Fibroblast of the conjunctiva (primary cell): Measurements from ENCODE around the gene SRSF8.

Experiments used
- DNase-seq: peaks from one replicate; pipeline ENCODE4 v3.0.0-alpha.2; 2010; ENCODE audit warnings: low read depth

The SRSF8 gene

DNA sequence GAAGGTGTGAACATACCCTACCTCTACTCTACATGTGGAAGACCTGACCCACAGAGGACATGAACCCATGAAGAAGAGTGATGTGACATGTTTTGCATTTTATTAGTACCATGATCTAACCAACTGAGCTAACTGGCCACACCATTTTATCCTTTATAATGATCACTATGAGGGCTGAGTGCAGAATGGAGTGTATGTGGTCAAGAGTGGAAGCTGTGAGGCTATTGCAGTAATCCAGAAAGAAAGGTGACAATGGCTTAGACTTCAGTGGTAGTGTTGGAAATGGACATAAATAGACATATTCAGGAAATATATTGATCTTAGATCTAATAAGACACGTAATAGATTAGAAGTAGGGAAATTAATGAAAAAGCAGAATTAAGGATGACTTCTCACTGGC, 3.8 kb downstream of the SRSF8 start:
- DNase-seq = no peak

DNA sequence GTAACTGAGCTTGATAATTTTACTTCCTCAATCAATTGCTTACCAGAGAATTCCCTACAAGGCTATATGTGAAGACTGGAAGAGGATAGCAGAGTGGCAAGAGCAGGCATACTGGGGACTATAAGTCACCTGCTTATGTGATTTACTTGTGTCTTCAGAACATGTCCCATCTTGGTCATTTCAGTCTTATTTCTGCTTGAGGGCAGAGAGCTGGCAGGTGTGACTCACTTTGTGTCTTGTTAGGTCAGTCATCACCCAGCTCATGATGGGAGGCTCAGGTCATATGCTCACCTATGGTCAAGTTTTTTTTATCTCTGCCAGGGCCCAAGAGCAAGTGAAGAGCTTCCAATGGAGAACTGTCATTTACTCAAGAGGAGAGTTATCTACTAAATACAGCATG, 6.2 kb downstream of the SRSF8 start:
- no peak for DNase-seq

DNA sequence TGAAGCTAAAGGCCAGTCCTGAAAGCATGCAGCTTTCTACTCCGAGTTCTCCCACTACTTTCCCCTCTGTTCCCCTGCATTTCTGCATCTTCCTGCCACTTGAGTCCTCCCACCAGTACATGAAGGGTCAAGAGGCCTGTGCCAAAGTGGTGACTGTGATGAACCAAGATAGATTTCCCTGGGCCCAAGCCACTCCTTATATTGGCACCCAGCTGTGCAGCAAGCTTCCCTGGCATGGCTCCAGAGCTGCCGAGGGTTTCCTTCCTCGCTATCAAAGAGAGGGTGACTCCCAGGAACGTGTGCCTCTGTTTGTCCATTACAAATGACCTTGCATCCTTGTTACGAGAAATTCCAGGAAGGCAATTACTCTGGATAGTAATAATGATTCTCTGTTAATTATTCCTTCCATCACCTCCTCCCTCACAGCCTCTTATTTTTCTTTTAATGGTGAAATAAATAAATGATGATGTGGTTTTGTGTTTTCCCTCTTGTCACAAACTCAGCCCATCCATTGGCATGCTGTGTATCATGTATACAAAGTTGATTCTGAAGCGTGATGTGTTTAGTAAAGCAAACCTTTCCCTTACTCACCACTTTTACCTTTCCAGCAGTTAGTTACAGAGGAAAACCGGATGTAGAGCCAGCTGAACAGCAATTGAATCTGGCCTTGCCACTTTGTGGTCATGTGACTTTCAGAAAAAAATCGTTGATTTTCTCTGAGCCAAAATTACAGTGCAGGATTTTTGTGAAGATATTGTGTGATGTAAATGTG, 8.3 kb downstream of the SRSF8 start:
- DNase-seq = no peak

DNA sequence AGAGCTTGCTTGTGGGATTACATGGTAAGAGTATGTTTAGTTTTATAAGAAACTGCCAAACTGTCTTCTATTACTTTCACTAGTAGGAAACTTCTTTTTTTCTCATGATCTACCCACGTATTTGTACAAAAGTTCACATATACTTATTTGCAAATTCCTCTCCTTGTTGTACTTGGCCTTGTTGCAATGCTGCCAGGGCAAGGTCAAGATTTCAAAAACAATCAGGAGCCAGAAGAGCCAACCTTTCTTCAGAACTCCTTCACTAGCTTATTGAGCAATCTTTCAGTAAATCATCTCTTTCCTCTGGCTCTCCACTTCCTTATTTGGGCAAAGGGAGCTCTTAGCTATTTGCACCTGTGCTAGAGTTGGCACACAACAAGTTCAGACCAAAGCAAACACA, 9.7 kb downstream of the SRSF8 start:
- DNase-seq = peak; percentile 93

DNA sequence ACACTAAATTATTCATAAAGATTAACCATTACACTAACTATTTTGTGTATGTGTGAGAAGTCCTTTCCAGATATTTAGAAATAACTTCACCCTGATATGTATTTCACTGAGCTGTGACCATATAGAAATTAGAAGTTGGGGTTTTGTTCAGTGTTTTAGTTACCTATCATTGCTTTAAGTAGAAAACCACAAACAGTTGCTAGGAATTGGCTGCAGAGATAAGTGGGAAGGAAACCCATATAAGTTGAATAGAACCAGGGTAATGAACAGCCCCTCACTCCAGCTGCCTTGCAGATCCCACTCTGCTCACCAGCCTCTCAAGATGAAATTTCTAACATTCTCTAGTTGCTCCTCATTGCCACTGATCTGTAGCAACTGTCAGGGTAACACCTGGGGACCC, 10.3 kb downstream of the SRSF8 start:
- DNase-seq = no peak

DNA sequence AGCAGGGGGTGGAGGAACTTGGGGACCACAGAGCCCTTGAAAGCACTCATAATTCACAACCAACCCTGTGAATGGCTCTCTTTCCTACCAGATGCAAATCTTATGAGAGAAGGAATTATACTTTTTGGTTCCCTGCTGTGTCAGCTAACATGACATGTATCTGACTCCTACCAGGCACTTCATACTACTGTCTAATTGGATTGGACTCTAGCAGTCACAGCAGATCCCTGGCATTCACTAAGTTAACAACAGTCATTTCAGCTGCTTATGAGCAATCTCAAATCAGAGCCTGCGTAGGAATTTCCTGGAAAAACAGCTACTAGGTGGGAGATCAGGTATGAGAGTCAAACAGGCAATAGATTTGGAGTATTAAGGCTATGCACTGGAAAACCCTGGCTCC, 11.8 kb downstream of the SRSF8 start:
- no peak for DNase-seq

DNA sequence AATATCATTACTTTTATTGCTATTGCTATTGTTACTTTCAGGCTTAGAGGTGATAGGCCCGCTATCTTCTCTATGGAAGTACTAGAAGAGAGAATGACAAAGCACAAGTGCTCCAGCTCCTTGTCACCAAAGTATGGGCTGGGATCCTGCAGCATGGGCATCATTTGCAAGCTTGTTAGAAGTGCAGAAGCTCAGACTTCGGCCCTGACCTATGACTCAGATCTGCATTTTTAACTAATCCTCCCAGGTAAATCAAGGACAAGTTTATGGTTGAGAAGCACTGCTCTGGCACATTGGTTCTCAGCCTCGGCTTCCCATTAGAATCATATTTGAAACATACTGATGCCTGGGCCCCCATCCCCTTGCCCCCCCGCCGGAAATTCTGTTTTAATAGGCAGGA, 14.3 kb downstream of the SRSF8 start:
- DNase-seq = no peak

DNA sequence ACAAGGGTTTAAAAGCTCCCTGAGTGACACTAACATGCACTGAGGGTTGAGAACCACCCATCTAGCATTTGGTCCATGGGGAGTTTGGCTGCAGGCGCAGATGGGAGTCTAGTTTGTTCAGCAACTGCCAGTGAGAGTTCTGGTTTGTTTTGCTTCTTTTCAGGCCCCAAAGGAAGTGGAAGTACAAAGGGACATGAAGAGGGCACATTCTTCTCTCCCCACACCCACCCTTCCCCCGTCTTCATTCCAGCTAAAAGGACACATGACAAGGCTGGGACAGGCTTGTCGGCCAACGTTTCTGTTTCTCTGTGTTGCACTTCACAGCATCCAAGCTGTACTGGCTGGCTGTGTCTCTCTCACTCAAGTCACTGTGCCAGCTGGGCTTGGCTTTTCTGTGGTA, 14.7 kb downstream of the SRSF8 start:
- no peak for DNase-seq

DNA sequence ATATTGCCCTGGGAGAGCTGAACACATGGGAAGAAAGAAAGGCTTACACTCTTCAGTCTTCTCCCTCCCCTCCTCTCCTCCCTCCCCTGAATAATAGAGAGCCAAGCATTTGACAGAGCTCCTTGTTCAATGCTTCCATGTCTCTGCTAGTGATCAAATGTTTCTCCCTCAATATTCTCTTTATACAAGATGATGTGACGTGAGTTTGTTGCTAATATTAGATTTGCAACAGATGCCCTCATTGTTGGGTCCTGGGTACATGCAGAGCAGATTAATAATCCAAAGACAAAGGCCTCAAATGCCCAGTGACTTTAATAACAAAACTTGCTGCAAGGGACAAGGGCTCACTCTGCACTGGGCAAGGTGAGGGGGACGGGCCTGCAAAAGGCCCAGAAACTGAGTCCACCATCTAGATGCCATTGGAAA, 15.9 kb downstream of the SRSF8 start:
- no peak for DNase-seq

DNA sequence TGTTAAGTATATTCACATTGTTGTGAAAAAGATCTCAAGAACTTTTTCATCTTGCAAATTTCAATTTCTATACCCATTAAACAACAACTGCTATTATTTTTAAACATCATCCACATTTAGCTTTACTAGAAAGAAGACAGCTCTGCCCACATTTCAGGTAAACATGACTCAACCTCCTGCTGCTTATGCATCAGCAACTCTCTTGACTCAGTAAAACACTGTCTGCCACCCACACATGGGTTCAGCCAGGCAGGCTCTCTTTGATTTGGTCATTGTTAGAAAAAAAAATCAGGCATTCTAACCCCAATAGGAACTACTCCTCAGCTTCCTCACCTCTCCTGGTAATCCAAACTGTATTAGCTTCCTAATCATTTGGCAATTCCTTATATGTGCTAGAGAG, 17.8 kb downstream of the SRSF8 start:
- no peak for DNase-seq

DNA sequence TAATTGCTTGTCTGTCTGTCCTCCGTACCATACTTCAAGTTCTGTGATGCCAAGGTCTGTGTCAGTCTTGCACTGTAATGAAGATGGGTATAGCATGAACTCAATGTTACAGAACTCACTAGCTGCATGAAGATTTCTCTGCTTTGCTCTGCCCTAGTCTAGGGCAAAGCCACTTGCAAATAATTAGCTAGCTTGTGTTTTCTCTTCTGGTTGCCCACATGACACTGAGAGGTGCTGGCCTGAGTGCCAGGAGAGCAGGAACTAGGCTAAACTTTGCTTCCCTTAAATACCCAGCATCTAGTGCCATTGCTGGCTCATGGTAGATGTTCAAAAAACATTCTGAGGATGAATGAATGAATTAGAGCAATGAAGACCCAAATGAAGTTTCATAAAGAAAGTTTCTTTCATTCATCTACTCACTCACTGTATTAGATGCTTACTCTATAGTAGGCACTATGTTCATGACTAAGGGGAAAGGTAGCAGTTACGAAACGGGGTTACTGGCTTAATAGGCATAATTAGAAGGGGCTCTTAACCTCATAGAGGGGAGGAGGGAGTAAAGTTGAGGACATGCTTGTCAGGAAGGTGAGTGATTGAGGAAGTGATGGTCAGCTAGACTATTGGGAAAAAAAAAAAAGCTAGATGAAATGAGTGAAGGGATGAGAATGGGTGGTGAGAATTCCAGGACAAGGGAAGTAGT, 18.5 kb downstream of the SRSF8 start:
- DNase-seq = no peak

DNA sequence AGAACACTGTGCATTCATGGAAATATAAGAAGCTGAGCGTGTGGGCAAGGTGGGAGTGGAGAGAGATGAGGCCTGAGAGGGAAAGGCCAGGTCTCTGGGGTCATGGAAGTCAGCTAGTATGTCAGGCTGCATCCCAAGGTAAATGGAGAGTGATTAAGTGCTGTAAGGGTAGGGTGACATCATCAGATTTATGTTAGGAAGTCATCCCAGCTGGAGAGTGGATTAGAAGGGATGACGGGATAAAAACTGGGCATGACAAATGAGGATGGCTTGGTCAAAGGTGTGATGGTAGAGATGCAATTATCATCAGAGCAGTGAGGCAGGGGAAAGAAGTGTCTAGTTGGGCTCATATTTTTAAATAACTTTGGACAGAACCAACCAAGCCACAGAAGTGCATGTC, 19.4 kb downstream of the SRSF8 start:
- no peak for DNase-seq

DNA sequence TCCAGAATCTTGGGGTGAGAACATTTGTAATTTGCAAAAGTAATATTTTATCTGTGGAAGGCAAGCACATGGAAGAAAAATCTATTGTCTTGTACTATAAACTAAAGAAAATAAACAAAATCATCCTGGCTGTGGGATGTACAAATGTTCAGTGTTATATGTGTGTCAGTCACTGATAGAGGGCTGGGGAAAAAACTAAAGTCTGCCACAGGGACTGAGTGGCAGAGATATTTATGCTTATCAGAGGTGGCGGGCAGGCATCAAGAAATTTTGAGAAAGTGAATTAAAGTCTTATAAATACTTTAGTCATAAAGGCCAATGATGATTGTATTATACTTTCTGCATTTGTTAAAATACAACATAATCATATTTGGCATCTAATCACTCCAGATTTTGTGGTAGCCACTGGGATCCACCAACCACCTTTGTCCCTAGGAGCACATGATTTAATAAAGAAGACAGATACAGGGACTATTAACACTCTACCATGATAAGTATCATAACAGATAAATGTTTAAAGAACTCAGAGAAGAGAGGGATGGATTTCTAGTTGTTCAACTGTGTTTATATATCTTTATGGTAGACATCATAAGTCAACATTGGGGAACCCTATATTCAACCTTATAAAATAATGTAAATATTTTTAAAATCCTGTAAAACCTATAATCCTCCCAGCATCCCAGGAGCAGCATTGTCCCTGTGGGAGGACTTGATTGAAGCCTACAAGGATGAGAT, 20.3 kb downstream of the SRSF8 start:
- DNase-seq = no peak

DNA sequence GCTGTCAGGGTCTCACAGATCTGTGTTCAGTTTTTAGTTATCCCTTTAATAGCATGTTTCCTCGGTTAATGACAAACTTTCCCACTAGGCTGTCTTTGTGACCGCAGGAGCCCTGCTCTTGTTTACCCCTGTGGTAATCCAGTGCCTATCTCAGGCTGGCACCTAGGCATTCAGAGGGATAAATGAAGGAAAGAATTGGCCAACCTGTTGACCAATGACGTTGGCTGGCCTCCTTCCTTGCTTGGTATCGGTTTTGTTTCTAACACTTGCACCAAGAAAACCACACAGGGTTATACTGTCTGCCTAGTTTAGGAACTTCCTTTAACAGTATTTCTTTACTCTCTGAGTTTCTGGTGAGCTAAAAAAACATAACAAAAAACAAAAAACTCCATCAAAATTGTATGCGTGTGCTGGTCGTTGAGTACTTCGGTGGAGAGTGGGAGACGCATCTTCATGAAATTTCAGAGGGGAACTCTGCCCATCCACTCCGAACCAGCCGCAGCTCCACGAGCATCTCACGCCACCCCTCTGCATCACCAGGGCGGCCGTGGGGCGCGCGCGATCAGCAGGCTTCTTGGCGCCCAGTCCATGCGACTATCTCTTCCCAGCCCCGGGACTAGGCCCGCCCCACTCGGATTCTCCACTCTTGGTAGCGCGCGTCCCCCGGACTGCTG, 22.4 kb downstream of the SRSF8 start:
- no peak for DNase-seq

DNA sequence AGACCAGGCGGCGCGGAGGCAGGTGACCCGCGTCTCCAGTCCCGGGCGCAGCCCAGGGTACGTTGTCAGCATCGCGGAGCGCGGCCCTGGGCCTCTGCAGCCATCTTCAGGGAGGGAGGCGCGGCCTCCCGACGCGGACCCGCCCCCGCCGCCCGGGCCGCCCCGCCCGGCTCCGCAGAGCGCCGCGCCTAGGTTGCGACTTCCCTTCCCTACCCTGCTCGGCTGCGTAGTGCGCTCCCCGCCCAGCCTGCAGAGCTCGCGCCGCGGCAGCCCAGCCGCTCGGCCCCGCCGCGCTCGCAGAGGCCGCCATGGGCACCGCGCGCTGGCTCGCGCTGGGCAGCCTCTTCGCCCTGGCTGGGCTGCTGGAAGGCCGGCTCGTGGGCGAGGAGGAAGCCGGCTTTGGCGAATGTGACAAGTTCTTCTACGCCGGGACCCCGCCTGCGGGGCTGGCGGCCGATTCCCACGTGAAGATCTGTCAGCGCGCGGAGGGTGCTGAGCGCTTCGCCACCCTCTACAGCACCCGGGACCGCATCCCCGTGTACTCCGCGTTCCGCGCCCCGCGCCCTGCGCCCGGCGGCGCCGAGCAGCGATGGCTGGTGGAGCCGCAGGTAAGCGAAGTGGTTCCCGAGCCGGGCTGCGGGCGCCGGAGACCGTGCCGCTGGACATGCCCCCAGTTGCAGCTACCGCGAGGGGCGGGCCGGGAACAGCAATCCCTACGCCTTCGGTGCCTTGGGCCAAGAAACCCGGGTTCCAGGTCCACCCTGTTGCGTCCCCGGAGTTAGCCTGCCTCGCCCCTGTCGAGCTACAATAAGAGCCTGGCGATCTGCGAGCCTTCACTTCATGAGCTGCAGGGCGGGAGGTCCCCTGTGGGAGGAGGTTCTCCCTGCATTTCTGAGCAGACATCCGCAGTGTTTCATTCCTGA, 23.2 kb downstream of the SRSF8 start, which contains the start of gene ENDOD1:
ENDOD1 (plus strand) TSS at position 227 of the 923 bp plus-strand sequence; CDS start at position 309, 82 bp downstream.
- DNase-seq = no peak

DNA sequence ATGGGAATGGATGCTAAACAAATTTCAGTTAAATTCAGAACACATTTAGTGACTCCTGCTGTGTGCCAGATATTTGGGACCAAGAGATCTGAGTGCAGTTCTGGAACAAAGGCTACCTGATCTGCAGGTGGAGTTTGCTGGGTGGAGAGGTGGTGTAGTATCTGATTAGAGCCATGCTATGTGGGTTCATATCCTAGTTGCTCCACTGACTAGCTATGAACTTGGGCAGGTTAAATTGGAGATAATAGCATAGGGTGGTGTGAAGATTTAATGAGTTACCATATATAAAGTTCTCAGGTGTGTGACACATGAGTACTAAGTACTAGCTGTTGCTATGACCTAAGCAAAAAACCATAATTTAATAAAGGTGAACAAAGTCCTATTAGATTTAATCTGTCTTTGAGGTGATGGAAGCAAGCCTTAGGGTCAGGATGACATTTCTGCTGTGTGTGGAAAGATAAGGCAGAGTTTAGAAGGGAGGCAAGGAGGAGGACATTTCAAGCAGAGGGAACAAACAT, 25.0 kb downstream of the SRSF8 start:
- DNase-seq = no peak

DNA sequence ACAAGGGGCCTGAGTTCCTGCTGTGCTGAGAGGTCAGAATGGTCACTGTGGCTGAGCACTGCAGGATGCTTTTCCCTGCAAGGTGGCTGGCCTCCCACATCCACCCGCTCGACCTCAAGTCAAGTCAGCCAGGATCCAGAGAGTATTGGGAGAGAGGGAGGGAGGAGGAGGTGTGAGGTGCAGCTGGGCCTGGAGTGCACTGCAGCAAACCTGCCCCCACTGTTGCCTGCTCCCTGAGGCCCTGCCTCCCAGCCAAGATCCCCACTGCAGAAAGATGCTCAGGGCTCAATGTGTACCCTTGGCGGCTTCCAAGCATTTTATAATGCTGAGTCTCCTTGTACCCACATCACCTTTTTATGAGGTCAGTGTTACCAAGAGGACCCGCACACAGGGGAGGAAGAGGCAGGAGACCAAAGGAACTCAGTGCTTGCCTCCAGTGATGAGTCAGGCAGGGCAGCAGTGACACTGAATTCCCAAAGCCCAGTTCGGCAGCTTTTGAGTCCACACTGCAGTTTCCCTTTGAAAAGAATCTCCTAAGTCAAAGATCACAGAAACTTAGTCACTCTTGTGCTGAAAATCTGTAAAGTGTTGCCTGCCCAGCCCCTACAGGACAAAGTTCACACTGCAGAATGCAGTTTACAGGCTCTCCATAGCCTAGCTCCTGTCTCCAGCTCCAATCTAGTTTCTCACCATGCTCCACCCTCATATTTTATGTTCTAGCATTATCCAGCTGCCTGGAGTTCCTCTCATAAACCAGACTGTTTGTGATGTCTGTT, 26.0 kb downstream of the SRSF8 start:
- peak; percentile 41 for DNase-seq

DNA sequence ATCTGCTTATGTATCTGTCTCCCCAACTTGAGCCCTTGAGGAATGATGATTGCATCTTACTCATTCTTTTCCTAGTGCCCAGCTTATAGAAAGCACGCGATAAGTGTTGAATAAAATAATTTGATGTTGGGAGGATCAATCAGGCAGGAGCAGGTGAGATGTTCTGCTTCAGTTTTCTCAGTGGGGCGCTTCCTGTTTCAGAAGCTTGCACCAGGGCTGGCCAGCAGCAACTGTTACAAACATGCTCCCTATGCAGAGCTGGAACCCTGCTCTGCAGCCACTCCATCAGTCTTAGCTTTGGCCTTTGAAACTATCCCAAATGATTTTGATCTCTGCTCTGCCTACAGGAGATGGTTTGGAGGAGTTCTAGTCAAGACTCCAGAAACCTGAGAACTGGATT, 26.8 kb downstream of the SRSF8 start:
- no peak for DNase-seq

DNA sequence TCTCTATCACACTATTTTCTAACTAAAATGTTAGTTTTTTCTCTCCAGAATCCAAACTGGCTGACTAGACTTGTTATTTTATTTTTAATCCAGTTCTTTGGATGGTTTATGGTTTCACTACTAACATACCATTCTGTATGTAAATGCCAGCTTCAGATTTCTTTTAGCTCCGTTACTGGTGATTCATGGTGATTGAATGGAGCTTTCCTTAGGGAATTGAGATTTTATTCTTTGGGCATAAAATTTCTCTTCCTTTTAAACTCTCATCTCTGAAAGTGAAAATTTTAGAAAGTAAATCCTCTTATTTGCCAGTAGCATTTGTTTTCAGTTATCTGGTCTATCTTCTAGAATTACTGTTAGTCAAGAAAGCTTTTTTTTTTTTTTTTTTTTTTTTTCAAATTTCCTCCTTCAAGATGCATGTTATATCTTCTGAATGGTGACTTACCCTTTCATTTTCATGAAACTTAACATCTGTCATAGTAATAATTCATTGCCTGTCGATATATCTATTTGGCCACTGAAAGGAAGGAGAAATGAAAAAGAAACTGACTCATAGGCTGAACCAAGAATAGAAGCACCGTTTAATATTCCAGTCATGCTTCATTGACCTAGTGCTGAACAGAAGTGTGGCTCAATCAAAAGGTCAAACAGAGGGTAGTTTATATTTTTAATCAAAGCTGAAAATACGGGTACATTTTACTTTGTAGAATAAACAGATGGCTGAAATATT, 29.3 kb downstream of the SRSF8 start:
- DNase-seq = peak; percentile 40

DNA sequence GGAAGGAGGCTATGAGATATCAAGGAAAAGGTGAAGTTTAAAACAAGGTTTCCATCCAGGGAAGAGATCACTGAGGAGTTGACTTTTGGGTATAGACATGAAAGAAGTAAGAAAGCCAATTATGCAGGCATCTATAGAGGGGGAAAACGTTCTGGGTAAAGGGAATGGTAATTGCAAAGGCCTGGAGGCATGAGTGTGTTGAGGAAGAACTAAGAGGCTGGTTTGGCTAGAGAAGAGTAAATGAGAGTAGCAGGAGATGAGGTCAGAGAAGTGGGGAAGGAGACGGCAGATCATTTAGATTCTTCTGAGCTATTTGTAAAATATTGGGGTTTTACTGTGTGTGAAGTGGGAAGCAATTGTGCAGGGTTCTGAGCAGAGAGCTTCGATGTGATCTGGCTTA, 30.5 kb downstream of the SRSF8 start:
- no peak for DNase-seq
